Measurements from ENCODE around the gene PLEKHJ1.
A peak's percentile ranks its signal among the peaks of the same experiment; 100 is the strongest.
"Not testable (repeated sequence)": the region's sequence is repeated elsewhere in the genome, so short reads cannot be mapped to it uniquely, and the experiment has no call there.

The PLEKHJ1 gene

GRCh38 chr19:2216361-2217225 lies 19.5 kb downstream of the PLEKHJ1 start:
- DNase-seq, result no peak

- peak in 1 of 2 experiments; percentile 43 for DNase-seq
Measured at GRCh38 chr19:2215281-2215751, 20.8 kb downstream of the PLEKHJ1 start.

- no peak for DNase-seq
Measured at GRCh38 chr19:2214251-2214650, 21.9 kb downstream of the PLEKHJ1 start.

- no peak for DNase-seq
Measured at GRCh38 chr19:2213799-2214198, 22.3 kb downstream of the PLEKHJ1 start.

- DNase-seq, result no peak
Measured at GRCh38 chr19:2212861-2213711, 23.0 kb downstream of the PLEKHJ1 start.

- DNase-seq, result no peak
Measured at GRCh38 chr19:2210987-2211740, 25.0 kb downstream of the PLEKHJ1 start.

GRCh38 chr19:2210206-2210605 lies 25.9 kb downstream of the PLEKHJ1 start:
- no peak for DNase-seq

GRCh38 chr19:2209408-2209807 lies 26.7 kb downstream of the PLEKHJ1 start:
- DNase-seq, result no peak

GRCh38 chr19:2208975-2209374 lies 27.2 kb downstream of the PLEKHJ1 start:
- no peak for DNase-seq

GRCh38 chr19:2207991-2208860 lies 27.9 kb downstream of the PLEKHJ1 start:
- DNase-seq, result no peak

GRCh38 chr19:2207008-2207407 lies 29.1 kb downstream of the PLEKHJ1 start:
- DNase-seq, result no peak

- no peak for DNase-seq
Measured at GRCh38 chr19:2202366-2202765, 33.8 kb downstream of the PLEKHJ1 start.

GRCh38 chr19:2201473-2202148 lies 34.5 kb downstream of the PLEKHJ1 start:
- no peak for DNase-seq

GRCh38 chr19:2200624-2201294 lies 35.4 kb downstream of the PLEKHJ1 start:
- not testable (repeated sequence) for DNase-seq

GRCh38 chr19:2199861-2200623 lies 36.1 kb downstream of the PLEKHJ1 start:
- no peak for DNase-seq

GRCh38 chr19:2199215-2199614 lies 36.9 kb downstream of the PLEKHJ1 start:
- DNase-seq, result no peak

- no peak for DNase-seq
Measured at GRCh38 chr19:2198317-2198716, 37.8 kb downstream of the PLEKHJ1 start.

- DNase-seq, result no peak
Measured at GRCh38 chr19:2197270-2197669, 38.9 kb downstream of the PLEKHJ1 start.

- no peak for DNase-seq
Measured at GRCh38 chr19:2195914-2196313, 40.2 kb downstream of the PLEKHJ1 start.

- DNase-seq, result no peak
Measured at GRCh38 chr19:2195361-2195760, 40.8 kb downstream of the PLEKHJ1 start.
